Esophagus squamous epithelium (tissue), 5 donors: ENCODE data around the gene TARM1. TPM values are rescaled to one million over a fixed set of nuclear protein-coding genes. Genes with fewer than 3 reads are reported as not detected.

ENCODE experiments used
- DNase-seq: peaks from one replicate; lab custom pipeline; 2025; lab: John Stamatoyannopoulos, UW
- H3K27ac ChIP-seq, 4 donors: fragments of 200-600 bp; sonication (generic); one replicate each; pipeline ENCODE4 v1.5.1; 2016 to 2019; ENCODE audit warnings: mild to moderate bottlenecking in 1 of 4
- H3K27me3 ChIP-seq, 4 donors: fragments of 200-600 bp; sonication (generic); 1 replicate in 3 of 4; 2 replicates in 1 of 4; pipeline versions ENCODE4 v1.5.1 to v1.6.0; 2017 to 2021; ENCODE audit warnings: antibody characterized with exemption in 1 of 4
- H3K36me3 ChIP-seq, 3 donors: fragments of 200-600 bp; sonication (generic); one replicate each; pipeline ENCODE4 v1.5.1; 2016 to 2019
- H3K4me1 ChIP-seq, 3 donors: fragments of 200-600 bp; sonication (generic); one replicate each; pipeline ENCODE4 v1.5.1; 2017 to 2019
- H3K4me3 ChIP-seq, 4 donors: fragments of 200-600 bp; sonication (generic); 1 replicate in 3 of 4; 2 replicates in 1 of 4; pipeline ENCODE4 v1.5.1; 2016 to 2019; ENCODE audit warnings: mild to moderate bottlenecking in 2 of 4, moderate library complexity in 1 of 4
- H3K9me3 ChIP-seq, 3 donors: fragments of 200-600 bp; sonication (generic); one replicate each; pipeline ENCODE4 v1.5.1; 2016 to 2019
- POLR2A ChIP-seq, 4 donors: fragments of 450-650 bp; IDR thresholded peaks; one replicate each; pipeline ENCODE4 v1.6.1; 2017; ENCODE audit warnings: antibody characterized with exemption in 4 of 4, mild to moderate bottlenecking in 4 of 4, moderate library complexity in 3 of 4
- WGBS, 2 donors: methylation state at CpG; one replicate each; pipeline ENCODE4 v1.1.5; 2018; 5-methylcytosine and 5-hydroxymethylcytosine counted together
- intact Hi-C: fragments of 100-400 bp; cut with DNase I; formaldehyde crosslinking; loops from one replicate; pipeline ENCODE4 v1.15.0; 2022
- total RNA-seq, 4 donors: library from RNA; depleted of rRNA; stranded (reverse); fragments of >200 nt; gene quantifications; one replicate each; pipeline ENCODE4 v1.1.0, GENCODE V29; 2016
- TF ChIP-seq, protein P1 (sequence below), 6 experiments: fragments of 450-650 bp in 4 of 6; fragments of 200-600 bp in 2 of 6; sonication (generic) in 2 of 6; IDR thresholded peaks; one replicate each; pipeline ENCODE4 v1.5.1; 2016 to 2019; ENCODE audit warnings: antibody characterized with exemption in 6 of 6, mild to moderate bottlenecking in 4 of 6, moderate library complexity in 4 of 6
- donor health status: DM: yes; HTN: yes; CAD: no.

The TARM1 gene
- total RNA-seq, 4 donors from 2014 or later: not detected

DNA sequence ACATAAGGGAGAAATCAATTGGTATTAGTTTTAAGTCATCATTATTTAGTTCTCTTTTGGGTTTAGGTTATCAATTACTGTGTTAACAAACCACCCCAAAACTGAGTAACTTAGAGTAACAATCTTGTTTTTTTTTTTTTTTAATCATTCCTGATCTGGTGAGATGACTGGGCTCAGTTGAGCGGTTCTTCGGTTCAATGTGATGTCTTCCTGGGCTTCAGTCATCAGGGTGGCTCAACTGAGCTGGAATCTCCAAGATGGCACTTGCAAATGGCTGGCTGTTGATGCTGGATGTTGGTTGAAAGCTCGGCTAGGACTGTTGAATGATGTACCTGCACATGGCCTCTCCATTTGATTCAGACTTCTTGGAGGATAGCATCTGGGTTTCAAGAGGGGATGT, 3.2 kb upstream of the TARM1 start:
- 65 to 69% methylated on average over 2 to 3 of the region's 3 CpGs for WGBS, 2 donors

DNA sequence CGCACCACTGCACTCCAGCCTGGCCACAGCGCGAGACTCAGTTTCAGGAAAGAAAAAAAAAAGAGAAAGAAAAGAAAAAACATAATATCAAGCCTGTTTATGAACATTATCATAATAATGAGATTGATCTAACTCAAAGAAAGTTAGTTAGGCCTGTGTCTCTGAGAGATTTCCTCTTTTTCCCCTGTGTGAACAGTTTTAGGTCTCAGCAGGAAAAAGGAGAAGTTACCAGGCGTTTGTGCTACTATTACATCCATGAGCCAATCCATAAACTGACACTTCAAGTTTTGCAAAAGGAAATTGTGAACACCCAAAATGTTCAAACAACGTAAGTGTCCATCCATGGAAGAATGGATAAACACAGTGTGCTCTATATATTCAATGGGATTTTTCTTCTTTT, 3.8 kb downstream of the TARM1 start:
- intact Hi-C loops: no loop called here
- H3K36me3 ChIP-seq: no peaks in the 10 kb centered on the region
- no peak overlapping the region for H3K4me3 ChIP-seq
- 59 to 75% methylated on average over 5 of the region's 5 CpGs for WGBS, 2 donors
- TF ChIP-seq POLR2A (IDR thresholded peaks at IDR 0.05): no peak
- TF ChIP-seq, protein P1, sequence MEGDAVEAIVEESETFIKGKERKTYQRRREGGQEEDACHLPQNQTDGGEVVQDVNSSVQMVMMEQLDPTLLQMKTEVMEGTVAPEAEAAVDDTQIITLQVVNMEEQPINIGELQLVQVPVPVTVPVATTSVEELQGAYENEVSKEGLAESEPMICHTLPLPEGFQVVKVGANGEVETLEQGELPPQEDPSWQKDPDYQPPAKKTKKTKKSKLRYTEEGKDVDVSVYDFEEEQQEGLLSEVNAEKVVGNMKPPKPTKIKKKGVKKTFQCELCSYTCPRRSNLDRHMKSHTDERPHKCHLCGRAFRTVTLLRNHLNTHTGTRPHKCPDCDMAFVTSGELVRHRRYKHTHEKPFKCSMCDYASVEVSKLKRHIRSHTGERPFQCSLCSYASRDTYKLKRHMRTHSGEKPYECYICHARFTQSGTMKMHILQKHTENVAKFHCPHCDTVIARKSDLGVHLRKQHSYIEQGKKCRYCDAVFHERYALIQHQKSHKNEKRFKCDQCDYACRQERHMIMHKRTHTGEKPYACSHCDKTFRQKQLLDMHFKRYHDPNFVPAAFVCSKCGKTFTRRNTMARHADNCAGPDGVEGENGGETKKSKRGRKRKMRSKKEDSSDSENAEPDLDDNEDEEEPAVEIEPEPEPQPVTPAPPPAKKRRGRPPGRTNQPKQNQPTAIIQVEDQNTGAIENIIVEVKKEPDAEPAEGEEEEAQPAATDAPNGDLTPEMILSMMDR (IDR thresholded peaks at IDR 0.05): no peak
- H3K27me3 ChIP-seq: no peaks in the 10 kb centered on the region
- DNase-seq: no peak
- peaks cover 0 to 16% (median 0%) of the 10 kb centered on the region in 3 donors for H3K9me3 ChIP-seq
- H3K4me1 ChIP-seq: no peaks in the 10 kb centered on the region
- H3K27ac ChIP-seq: no peak overlapping the region

More for the DNA sequence above, 3.2 kb upstream of the TARM1 start:
- Histone ChIP-seq H3K27me3 (no peaks in the 10 kb centered on the region), H3K27ac (no peak overlapping the region), H3K4me1 (no peaks in the 10 kb centered on the region), H3K4me3 (no peak overlapping the region), H3K36me3 (no peaks in the 10 kb centered on the region), H3K9me3 (peaks cover 0 to 26% (median 3%) of the 10 kb centered on the region in 3 donors)
- intact Hi-C loops: no loop called here
- TF ChIP-seq, protein P1 (IDR thresholded peaks at IDR 0.05): no peak
- no peak for TF ChIP-seq POLR2A (IDR thresholded peaks at IDR 0.05)
- no peak for DNase-seq

DNA sequence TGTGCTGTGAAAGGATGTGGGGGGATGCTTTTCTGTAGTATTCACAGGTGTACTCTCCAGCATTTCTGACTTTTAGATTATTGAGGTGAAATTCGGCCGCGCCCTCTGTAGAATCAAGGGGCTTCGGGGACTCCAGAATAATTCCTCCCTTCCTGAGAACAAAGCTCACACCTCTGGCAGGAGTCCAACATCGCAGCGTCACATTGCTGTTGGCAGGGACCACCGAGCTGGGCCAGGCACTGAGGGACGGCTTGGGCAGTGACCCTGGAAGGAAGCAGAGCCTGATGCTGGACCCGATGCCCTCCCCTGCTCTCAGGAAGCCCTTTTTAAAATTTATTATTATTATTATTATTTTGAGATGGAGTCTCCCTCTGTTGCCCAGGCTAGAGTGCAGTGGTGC, 6.3 kb downstream of the TARM1 start:
- intact Hi-C loops: no loop called here
- Histone ChIP-seq H3K27ac (no peak overlapping the region), H3K9me3 (peaks cover 0 to 5% (median 1%) of the 10 kb centered on the region in 3 donors), H3K4me3 (no peak overlapping the region), H3K36me3 (no peaks in the 10 kb centered on the region), H3K27me3 (no peaks in the 10 kb centered on the region), H3K4me1 (no peaks in the 10 kb centered on the region)
- TF ChIP-seq, protein P1 (IDR thresholded peaks at IDR 0.05): no peak
- no peak for TF ChIP-seq POLR2A (IDR thresholded peaks at IDR 0.05)
- DNase-seq: no peak
- 56 to 75% methylated on average over 8 of the region's 9 CpGs for WGBS, 2 donors

GRCh38 chr19:54073829-54074228, 7.3 kb downstream of the TARM1 start:
- Histone ChIP-seq H3K4me1 (no peaks in the 10 kb centered on the region), H3K36me3 (no peaks in the 10 kb centered on the region), H3K9me3 (peaks cover 0 to 11% (median 9%) of the 10 kb centered on the region in 3 donors), H3K27ac (no peak overlapping the region), H3K4me3 (no peak overlapping the region), H3K27me3 (no peaks in the 10 kb centered on the region)
- 87 to 89% methylated on average over 9 to 10 of the region's 10 CpGs for WGBS, 2 donors
- intact Hi-C loops: no loop called here
- no peak for DNase-seq
- no peak for TF ChIP-seq POLR2A (IDR thresholded peaks at IDR 0.05)
- TF ChIP-seq, protein P1 (IDR thresholded peaks at IDR 0.05): no peak

GRCh38 chr19:54069470-54069869, 11.7 kb downstream of the TARM1 start:
- DNase-seq: no peak
- H3K36me3 ChIP-seq: no peaks in the 10 kb centered on the region
- H3K27me3 ChIP-seq: no peaks in the 10 kb centered on the region
- intact Hi-C loops: no loop called here
- H3K4me1 ChIP-seq: no peaks in the 10 kb centered on the region
- H3K27ac ChIP-seq: no peak overlapping the region
- H3K9me3 ChIP-seq: peaks cover 0 to 11% (median 9%) of the 10 kb centered on the region in 3 donors
- no peak overlapping the region for H3K4me3 ChIP-seq
- 56 to 68% methylated on average over 5 of the region's 5 CpGs for WGBS, 2 donors
- no peak for TF ChIP-seq POLR2A (IDR thresholded peaks at IDR 0.05)
- TF ChIP-seq, protein P1 (IDR thresholded peaks at IDR 0.05): no peak
